K562 (cell line): Measurements from ENCODE around the gene CRHR2.

Experiments
- CREB1 ChIP-seq, 2 experiments: sonication (generic) in 1 of 2; formaldehyde crosslinking in 1 of 2; IDR thresholded peaks; 2 replicates each; pipeline versions ENCODE4 v1.6.1 to v1.8.0; 2012 to 2022; ENCODE audit warnings: inconsistent platforms in 1 of 2, mild to moderate bottlenecking in 1 of 2, missing genetic modification reagents in 1 of 2, moderate library complexity in 1 of 2
- IRF9 ChIP-seq: fragments of 450-650 bp; IDR thresholded peaks from 2 replicates; pipeline ENCODE4 v1.6.1; 2016; ENCODE audit warnings: missing biosample characterization, missing genetic modification characterization
- MXD1 ChIP-seq: fragments of 250-450 bp; sonication (Bioruptor Pico); IDR thresholded peaks from 2 replicates; pipeline ENCODE4 v1.8.0; 2021; ENCODE audit warnings: borderline replicate concordance, mild to moderate bottlenecking, moderate library complexity; ENCODE audit not compliant: poor library complexity, severe bottlenecking
- POLR2AphosphoS5 ChIP-seq: IDR thresholded peaks from 2 replicates; pipeline ENCODE4 v1.6.1; 2011; ENCODE audit warnings: mild to moderate bottlenecking, low read depth, low read length, moderate library complexity; ENCODE audit not compliant: control insufficient read depth, insufficient read depth
- ZNF57 ChIP-seq: fragments of 450-650 bp; formaldehyde crosslinking; IDR thresholded peaks from 2 replicates; pipeline ENCODE4 v1.4.0; 2020; ENCODE audit warnings: mild to moderate bottlenecking, moderate library complexity
- TF ChIP-seq, protein P1 (sequence below): fragments of 450-650 bp; IDR thresholded peaks from 2 replicates; pipeline ENCODE4 v1.6.1; 2016; ENCODE audit warnings: antibody characterized with exemption

DNA sequence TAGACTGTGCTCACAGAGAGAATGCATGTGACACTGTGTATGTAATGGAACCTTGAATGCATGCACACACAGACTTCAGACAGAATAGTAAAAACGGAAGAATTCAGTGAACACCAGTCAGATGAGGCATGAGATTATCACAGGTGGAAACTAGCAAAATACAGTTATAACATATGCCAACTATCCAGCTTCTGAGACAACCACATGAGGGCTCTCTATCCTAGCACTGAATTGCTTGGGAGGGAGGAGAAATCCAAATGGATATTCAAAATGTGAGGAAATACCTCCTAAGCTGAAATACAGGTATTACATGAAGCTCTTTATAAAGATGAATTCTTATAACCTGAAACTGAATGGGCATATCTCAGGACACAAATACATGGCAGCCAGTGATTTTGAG is 57.0 kb downstream of the CRHR2 start:
- TF ChIP-seq POLR2AphosphoS5 = no peak
- TF ChIP-seq ZNF57 (CRISPR knock-in tag) = no peak
- no peak for TF ChIP-seq CREB1 (IDR thresholded peaks at IDR 0.05)
- no peak for TF ChIP-seq CREB1 (CRISPR knock-in tag; IDR thresholded peaks at IDR 0.05)
- no peak for TF ChIP-seq IRF9 (tag)
- TF ChIP-seq, protein P1, sequence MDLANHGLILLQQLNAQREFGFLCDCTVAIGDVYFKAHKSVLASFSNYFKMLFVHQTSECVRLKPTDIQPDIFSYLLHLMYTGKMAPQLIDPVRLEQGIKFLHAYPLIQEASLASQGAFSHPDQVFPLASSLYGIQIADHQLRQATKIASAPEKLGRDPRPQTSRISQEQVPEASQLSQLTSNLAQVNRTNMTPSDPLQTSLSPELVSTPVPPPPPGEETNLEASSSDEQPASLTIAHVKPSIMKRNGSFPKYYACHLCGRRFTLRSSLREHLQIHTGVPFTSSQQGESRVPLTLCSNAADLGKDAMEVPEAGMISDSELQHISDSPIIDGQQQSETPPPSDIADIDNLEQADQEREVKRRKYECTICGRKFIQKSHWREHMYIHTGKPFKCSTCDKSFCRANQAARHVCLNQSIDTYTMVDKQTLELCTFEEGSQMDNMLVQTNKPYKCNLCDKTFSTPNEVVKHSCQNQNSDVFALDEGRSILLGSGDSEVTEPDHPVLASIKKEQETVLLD = no peak
- TF ChIP-seq MXD1 (CRISPR knock-in tag) = no peak
